NCI-H2196 treated with DMSO at 0.1 percent for 48 hours (cell line): ENCODE data around the gene ARPP19.
"Not testable (repeated sequence)": the region's sequence is repeated elsewhere in the genome, so short reads cannot be mapped to it uniquely, and the experiment has no call there.

ENCODE experiments used
- DNase-seq: peaks from one replicate; lab custom pipeline; 2025; ENCODE audit not compliant: unreplicated experiment; lab: John Stamatoyannopoulos, UW

The ARPP19 gene

DNA sequence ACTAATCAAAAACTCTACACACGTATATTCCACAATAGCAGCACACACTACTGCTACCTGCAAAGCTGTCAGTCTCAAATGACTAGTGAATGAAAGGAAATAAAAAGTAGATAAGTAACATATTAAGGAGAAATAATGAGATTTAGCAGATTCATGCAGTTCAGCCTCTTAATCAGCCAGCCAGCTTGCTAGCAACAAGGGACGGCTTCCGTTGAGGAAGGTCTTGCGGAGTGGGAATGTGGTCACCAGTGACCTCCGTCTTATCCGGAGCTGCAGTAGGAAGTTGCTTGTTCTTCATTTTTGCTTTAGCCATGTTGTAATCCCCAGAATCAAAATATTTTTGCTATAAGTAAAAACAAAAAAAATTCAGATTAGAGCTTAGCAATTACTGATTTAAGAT is 17.1 kb downstream of the ARPP19 start:
- DNase-seq: no peak

DNA sequence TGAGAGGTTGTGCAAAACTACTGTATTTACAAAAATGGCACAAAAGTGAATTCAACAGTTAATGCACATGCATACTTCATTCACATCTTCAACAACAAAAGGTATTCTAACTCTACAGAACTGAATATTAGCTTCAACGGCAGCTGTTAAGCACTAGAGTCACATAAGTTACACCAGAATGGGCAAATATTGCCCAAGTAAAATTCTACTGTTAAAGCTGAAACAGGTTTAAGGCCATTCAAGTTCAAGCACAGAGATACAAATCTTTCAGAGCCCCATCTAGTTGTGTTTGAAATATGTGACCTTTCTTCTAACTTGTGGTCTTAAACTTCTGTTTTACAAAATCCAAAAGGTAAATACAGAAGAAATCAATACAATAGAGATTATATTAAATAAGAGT is 17.6 kb downstream of the ARPP19 start:
- not testable (repeated sequence) for DNase-seq

DNA sequence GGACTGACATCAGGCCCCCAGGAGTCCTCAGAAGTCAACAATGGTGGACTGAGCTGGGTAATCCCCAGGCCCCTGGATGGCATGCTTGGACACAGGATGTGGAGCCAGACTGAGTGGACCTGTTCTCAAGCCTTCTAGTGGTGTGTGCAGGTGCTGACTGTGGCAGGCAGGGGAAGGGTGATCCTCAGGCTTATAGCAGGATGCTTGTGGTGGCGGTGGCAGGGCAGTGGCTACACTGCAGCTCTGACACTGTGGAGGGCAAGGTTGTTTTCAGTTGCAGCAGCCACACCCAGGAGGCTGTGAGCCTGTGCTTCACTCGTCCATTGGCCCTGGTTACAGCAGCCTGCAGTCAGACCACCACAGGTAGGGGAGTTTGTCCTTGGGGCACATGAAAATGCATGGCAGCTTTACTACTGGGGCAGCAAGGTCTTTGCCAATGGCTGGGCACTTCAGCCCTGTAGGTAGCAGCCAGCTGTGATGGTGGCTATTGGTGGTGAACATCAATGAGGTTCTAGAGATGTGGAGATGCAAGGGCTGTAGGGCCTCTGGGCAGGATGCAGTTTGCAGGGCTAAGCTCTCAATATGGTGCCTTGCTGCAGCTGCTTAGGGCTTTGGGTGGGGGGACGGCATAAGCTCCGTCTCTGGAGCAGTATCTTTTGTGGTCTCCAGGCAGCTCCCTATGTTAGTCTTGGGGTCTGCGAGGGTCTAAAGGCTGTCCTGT is 22.6 kb downstream of the ARPP19 start:
- no peak for DNase-seq

DNA sequence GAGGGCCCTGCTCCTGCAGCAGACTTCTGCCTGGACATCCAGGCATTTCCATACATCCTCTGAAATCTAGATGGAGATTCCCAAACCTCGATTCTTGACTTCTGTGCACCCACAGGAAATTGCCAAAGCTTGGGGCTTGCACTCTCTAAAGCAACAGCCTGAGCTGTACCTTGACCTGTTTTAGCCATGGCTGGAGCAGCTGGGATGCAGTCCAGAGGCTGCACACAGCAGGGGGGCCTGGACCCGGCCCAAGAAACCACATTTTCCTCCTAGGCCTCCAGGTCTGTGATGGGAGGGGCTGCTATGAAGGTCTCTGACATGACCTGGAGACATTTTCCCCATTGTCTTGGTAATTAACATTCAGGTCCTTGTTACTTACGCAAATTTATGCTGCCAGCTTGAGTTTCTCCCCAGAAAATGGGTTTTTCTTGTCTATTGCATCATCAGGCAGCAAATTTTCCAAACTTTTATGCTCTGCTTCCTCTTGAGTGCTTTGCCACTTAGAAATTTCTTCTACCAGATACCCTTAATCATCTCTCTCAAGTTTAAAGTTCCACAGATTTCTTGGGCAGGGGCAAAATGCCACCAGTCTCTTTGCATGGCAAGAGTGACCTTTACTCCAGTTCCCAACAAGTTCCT is 28.3 kb downstream of the ARPP19 start:
- no peak for DNase-seq

DNA sequence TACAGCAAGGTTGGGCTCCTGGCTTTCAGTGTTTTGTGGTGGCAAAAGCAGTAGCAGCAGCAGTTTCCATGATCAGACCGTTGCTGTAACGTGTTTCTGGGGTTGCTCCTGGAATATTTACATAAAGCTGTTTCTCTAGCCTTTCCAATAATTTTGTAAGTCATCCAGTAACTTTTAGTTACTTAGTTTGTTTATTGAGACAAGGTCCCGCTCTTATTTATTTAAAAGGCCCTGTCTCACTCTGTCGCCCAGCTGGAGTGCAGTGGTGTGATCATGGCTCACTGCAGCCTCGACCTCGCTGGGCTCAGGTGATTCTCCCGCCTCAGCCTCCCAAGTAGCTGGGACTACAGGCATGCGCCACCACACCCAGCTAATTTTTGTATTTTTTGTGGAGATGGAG is 31.4 kb downstream of the ARPP19 start:
- no peak for DNase-seq

DNA sequence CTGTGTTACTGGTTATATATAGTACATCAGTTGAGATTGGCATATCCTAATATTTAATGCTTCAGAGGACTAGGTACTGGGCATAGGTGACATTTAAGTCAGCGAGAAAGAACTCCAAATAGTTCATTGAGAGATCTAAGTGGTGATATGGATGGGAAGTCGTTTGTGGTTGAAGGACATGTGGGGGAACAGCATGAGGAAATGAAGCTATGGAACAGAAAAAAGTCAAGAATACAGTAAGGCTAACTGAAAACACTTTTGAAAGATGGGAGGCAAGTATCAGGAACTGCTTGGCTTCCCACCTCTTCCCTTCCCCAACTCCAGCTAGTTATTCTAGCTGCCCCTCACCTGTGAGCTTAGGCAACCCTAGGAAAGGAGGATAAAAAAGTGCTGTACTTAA is 36.4 kb downstream of the ARPP19 start:
- DNase-seq: no peak

DNA sequence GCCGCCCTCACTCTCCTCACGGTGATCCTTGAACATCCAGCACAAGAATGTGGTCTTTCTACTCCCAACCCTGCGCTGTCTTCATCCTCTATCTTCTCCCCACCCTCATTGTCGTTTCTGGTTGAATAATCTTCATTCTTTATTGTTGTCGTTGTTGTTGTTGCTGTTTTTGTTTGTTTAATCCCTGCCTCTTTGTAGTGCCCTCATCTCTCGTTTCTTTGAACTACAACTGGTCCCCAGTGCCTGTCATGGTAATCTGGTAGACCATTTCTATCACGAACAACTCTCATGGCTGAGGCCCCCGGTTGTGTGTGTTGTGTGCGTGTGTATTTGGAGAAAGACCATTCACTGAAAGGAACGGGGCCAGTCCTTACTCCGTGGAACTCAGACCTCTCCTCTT is 38.9 kb downstream of the ARPP19 start:
- no peak for DNase-seq

DNA sequence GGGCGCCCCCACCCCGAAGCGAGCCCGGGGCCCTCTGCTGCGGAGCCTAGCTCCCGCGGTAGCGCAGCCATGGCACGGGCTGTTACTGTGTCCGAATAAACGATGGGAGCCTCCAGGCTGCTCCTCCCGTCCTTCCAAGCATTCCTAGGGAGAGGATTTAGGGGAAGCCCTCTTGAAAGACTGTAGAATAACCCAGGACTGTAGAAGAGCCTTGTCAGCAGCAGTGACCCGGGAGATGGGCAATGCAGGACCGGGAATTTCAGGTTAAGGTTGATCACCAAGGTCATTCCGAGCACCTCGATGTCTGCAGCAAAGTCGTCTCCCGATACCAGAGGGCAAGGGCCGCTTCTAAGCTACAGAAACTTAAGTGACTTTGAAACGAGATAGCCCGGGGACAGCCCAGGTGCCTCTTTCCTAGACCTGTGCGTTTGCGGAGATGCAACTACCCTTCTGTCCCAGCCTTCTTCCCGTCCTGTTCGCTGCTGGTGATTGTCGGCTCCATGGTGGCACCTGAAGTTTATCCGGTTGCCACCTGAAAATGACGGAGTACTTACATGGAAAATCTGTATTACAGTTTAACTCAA is 39.4 kb downstream of the ARPP19 start:
- DNase-seq: no peak

DNA sequence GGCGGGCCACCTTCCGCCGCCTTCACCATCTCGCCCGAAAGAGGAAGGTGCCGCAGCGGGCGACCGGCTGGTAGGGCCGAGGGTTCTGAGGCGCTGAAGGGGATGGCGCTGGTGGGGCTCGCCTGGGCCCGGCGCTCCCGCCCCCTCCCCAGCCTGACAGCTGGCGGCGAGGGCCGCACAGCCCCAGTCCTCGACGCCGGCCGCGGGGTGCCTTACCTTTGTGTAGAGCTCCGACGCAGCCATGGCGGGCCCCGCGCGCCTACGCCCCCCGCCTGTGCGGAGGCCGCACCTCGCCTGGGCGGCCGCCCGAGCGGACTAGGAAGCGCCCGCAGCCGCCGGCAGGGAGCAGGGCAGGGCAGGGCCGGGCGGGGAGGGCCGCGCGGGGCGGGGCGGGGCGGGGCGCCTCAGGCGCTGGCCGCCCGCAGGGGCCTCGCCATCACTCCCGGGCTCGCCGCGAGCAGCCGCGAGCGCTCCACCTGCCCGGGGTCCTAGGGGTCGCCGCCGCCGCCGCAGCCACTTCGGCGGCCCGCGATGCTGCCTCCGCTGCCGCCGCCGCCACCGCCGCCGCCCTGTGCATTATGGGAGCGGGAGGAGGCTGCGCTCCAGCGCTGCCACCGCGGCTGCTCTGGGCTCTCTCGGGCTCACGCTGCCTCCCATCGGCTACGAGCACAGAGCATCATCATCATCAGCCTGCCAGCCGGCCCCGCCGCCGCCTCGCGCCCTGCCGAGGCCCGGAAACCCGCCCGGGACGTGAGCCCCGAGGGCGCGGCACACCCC is 40.1 kb downstream of the ARPP19 start, which contains the start of gene MYO5A:
TSS of gene MYO5A (minus strand) at position 317 of the 777 bp plus-strand sequence. CDS start at position 243, 74 bp downstream.
- DNase-seq: peak; percentile 15

DNA sequence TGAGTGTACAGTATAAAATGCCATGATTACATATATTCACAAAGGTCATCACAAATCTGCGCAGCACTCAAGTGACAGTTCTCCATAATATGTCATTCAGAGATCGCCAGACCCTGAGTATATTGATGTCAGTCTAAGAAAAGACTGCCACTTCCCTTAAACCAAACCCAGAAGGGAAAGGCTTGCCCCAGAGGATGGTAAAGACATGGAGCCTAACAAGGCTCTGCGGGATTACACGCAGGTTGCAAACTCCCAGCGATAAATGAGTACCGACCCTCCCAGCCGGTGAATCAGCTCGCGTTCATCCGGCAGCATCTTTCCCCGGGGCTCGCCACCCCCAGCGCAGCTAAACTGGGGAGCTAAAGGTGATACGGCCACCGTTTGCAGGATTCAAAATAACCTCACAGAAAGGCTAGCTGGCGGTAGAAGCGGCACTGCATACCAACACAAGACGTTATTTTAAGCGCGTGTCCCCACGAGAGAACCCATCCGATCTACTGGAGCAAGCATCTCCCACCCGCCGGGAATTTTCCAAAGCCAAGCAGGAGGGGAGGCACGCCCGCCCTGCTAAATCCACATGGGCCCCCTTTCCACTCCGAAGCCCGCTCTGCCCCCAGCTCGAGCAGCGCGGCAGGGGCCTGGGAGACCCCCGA is 40.8 kb downstream of the ARPP19 start:
- DNase-seq: no peak

DNA sequence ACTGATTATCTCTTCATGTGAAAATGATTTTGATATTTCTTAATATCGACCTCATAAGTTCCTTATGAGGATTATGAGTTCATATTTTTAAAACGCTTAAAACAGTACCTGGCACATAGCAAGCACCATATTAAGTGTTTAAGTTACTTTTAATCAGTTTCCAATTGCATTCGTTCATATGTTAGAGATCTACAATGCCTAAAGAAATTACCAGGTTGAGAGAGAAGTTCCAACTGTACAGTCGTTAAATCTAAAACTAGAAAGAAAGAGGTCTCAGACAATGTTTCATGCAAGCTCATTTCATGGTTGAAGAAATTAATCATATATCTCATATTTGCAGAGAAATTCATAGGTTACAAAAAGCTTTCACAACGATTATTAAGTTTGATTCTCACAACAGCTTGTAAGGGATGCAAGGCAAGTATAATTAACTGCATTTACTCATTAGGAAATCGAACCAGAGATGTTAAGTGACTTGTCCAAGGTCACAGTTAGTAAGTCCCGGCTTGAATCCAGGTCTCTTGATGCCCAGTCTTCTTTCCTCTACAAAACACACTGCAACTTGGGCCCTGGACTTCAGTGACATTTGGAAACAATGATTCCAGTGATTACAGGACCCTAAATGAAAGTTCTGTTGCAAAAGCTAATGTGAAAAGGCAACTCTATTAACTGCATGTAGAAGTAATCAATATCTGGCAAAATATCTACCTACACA is 41.5 kb downstream of the ARPP19 start:
- no peak for DNase-seq

DNA sequence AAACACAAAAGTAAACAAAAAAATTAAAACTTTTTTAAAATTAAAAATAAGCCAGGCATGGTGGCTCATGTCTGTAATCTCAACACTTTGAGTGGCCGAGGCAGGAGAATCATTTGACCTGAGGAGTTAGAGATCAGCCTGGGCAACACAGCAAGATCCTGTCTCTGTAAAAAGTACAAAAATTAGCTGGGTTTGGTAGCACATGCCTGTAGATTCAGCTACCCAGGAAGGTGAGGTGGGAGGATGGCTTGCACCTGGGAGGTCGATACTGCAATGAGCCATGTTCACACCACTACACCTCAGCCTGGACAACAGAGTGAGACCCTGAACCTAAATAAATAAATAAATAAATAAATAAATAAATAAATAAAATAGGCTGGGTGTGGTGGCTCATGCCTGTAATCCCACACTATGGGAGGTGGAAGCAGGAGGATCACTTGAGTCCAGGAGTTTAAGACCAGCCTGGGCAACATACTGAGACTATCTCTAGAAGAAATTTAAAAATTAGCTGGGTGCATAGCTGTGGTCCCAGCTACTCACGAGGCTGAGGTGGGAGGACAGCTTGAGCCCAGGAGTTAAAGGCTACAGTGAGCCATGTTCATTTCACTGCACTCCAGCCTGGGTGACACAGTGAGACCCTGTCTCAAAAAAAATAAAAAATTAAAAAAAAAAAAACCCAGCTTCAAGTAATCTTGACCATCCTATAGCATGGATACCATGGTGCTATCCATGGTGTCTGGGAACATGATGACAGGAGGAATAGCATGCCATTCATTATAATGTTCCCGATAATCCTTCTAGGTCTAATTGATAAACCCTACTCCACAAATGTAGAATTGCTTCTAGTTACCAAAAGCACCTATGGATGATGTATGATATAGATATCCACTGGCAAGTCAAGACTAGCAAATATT is 44.4 kb downstream of the ARPP19 start:
- no peak for DNase-seq

DNA sequence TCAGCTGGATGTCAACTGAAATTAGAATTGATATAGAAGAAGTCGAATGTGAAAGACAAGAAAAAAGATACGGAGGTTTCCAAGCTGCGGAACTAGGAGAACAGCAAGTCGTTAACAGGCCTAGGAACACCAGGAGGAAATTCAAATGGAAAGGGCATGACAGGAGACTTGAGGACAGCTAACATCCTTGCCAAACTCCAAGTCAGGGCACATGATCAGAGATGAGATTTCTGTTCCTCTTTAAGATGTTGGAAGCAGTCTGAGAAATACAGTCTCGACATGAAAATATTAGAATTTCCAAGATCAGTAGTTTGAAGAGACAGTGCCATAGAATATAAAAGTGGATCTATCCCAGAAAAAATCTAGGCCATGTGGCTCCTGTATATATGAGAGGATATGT is 45.2 kb downstream of the ARPP19 start:
- no peak for DNase-seq

DNA sequence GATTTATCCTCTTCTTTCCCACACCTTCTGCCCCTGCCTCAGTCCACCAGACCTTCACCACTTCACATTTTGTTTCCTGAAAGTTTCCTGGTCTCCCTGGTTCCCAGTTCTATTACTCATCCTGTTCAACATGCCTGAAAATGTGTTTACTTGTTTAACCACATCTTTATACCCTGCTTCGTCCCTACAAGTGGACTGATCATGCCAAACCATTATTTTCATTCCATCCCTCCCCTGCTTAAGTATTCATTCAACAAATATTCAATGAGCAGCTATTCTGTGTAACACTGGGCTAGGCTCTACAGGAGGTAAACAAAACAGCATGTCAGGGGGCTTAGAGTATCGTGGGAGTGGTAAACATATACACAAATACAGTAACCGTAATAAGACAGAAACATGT is 45.6 kb downstream of the ARPP19 start:
- DNase-seq: no peak

DNA sequence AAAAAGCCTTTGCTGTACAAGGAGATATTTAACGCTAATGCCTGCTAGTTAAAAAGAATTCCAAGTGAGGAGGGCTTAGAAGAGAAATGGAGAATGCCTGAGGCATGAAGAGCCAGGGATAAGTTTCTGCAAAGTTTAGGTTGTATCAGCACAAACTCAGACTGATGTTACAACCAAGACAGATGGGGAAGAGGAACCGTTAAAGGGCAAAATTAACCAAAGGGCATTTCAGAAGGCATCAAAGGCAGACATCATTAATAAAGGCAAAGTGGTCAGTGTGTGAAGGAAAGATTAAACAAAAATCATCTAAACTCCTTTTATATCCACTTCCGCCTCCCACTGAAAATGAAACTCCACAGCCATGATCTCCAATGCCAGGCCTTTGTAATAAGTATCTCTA is 47.1 kb downstream of the ARPP19 start:
- DNase-seq: no peak

DNA sequence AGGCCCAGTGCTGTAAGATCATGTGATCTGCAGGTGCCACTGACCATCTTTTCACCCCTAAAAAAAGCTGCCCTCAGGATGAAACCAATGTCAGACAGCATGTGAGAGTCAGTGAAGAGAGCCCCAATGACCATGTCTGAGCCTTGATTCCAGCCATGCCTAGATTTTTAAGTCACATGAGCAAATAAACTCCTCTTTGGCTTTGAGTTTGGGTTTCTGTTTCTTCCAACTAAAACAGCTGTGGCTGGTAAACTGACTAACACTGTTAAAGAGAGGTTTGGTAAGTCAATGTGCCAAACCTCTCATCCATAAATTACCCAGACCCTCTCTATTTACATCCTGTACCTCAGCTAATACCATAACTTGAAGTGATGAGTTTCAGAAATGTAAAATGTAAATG is 48.4 kb downstream of the ARPP19 start:
- no peak for DNase-seq

DNA sequence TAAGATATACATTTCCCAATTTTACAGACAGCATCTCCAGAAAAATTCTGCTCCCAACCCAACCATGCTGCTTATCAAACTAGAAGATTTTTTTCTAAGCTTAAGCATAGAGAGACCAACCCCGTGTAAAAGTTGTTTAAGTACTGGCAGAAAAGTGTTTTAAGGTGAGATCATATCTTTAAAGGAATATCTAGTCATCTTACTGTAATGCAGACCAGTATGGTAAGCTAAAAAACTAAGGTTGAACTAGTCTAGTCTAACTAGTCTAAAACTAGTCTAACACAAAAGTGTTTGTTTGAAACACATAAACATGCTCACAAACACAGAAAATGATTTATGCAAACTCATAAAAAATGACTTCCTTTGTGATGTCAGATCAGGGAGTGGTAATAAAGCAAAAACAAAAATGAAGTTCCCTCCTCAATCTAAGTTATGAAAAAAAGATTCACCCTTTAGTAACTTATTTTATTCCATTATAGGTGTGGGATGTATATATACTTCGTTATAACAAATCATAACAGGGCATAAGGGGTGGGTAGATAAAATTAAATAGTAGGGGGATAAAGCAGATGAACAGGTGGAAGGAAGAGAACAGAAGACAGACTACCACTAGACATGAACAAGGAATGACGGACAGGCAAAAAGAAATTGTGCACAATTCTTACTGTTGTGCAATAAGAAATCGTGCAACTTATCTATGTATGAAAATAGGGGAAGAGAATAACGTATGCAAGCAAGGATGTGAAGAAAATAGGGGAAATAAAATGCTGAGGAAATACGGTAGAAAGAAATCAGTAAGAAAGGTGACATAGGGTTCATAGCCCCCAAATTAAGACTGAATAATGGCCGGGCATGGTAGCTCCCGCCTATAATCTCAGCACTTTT is 50.1 kb downstream of the ARPP19 start:
- no peak for DNase-seq

DNA sequence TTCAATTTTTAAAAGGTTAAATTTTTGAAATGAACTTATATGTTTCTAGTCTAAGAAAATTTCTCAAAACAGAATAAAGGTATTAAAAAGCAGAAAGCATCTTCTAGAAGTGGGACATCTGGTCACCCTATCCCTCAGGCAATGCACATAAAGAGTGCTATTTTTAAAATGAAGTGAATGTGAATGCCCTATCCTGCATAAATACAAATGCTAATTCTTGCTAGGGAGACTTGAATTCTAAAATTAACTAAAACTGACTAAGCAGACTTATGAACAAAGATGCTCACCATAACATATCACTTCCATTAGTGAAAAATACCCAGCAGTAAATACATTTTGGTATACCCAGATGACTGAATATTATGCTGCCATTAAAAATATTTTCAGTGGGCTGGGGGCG is 51.8 kb downstream of the ARPP19 start:
- no peak for DNase-seq

DNA sequence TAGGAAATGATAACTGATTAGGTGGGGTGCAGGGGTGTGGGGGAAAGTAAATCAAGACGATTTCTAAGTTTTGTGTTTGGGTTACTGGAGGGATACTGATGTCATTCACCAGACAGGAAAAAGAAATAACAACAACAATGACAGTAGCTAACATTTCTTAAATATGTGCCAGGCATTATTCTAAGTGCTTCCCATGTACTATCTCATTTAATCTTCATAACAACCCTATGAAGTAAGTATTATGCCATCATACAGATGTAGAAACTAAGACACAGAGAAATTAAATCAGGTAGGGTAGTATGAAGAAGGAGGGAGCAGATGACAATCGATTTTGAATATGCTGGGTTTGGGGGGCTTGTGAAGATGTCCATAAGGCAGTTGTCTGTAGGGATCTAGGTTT is 53.5 kb downstream of the ARPP19 start:
- DNase-seq: no peak
